Peyer's patch (tissue), 4 donors: ENCODE measurements around the gene CAPN5.
A peak's percentile ranks its signal among the peaks of the same experiment; 100 is the strongest.

Experiments used
- CTCF ChIP-seq, 6 experiments: fragments of 450-650 bp in 4 of 6; fragments of 200-600 bp in 2 of 6; sonication (generic) in 1 of 6; IDR thresholded peaks; one replicate each; pipeline ENCODE4 v1.5.1; 2017 to 2019; ENCODE audit warnings: antibody characterized with exemption in 6 of 6, mild to moderate bottlenecking in 3 of 6, moderate library complexity in 1 of 6
- POLR2A ChIP-seq, 2 donors: fragments of 450-650 bp; IDR thresholded peaks; one replicate each; pipeline ENCODE4 v1.5.1; 2017; ENCODE audit warnings: antibody characterized with exemption in 2 of 2, mild to moderate bottlenecking in 2 of 2, moderate library complexity in 2 of 2

- TF ChIP-seq CTCF (IDR thresholded peaks at IDR 0.05) (peak; percentile 83 to 100 (median 98)), POLR2A (IDR thresholded peaks at IDR 0.05) (no peak)
Observed at GRCh38 chr11:77127235-77127911, 60.6 kb downstream of the CAPN5 start.
